GM06990 (cell line): ENCODE results near the gene XCR1.
"Not testable (repeated sequence)": the region's sequence is repeated elsewhere in the genome, so short reads cannot be mapped to it uniquely, and the experiment has no call there.

Experiments
- DNase-seq: peaks from one replicate; pipeline ENCODE4 v3.0.0-alpha.2; 2011; ENCODE audit not compliant: insufficient read length; ENCODE audit errors: extremely low read depth
- H3K27me3 ChIP-seq: replicated peaks from 2 replicates; pipeline ENCODE4 v1.6.0; 2011; ENCODE audit warnings: low read length; ENCODE audit not compliant: control insufficient read depth, insufficient read depth
- H3K36me3 ChIP-seq: 2 replicates; pipeline ENCODE4 v1.5.1; 2011; ENCODE audit warnings: low read length; ENCODE audit not compliant: control insufficient read depth, insufficient read depth
- H3K4me3 ChIP-seq: replicated peaks from 2 replicates; pipeline ENCODE4 v1.5.1; 2011; ENCODE audit warnings: low read depth, mild to moderate bottlenecking, control low read depth, low read length
- CTCF ChIP-seq: IDR thresholded peaks from 2 replicates; pipeline ENCODE4 v1.5.1; 2011; ENCODE audit warnings: low read length, control low read depth, mild to moderate bottlenecking, inconsistent platforms; ENCODE audit not compliant: insufficient read depth, poor library complexity, severe bottlenecking

XCR1 gene

DNA sequence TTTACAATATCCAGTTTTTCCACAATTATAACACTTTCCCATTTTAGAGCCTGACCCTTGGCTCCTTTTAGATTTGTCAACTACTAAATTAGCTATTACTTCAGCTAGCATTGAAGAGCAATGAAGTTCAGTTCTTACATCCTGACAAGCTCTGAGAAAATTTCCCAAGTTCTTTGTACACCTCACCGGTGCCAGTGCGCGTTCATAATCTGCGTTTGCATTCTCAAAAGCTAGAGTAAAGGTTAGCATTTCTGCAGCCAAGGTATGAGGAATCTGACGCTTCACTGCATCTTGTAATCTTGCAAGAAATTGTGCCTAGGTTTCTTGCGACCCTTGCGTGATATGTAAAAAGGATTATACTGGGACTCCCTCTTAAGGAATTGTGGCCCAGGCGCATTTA lies 25.2 kb upstream of the XCR1 start:
- Histone ChIP-seq H3K4me3 (no peak overlapping the region), H3K27me3 (no peaks in the 10 kb centered on the region), H3K36me3 (no peaks in the 10 kb centered on the region)
- no peak for TF ChIP-seq CTCF
- no peak for DNase-seq

DNA sequence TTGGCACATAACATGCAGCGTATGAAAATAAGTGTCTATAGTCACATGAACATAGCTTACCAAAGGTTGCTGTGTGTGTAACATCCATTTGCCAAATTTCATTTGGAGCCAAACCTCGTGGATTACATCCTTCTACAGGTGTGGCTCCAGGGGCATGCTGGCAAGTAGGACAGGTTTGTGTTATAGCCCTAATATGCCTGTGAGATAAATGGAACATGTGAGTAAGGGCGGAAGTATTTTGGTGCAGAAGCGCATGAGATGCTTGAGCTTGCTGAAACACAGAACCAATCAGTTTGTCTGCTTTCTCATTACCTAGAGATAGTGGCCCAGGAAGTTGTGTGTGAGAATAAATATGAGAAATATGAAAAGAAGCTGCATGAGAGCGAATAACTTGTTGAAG lies 21.8 kb upstream of the XCR1 start:
- no peak for TF ChIP-seq CTCF
- Histone ChIP-seq H3K4me3 (no peak overlapping the region), H3K27me3 (no peaks in the 10 kb centered on the region), H3K36me3 (no peaks in the 10 kb centered on the region)
- no peak for DNase-seq

- H3K36me3 ChIP-seq, DNase-seq, H3K4me3 ChIP-seq, H3K27me3 ChIP-seq: not testable (repeated sequence)
Observed at GRCh38 chr3:46046231-46046630, 18.9 kb upstream of the XCR1 start.

GRCh38 chr3:46038916-46039315 lies 11.6 kb upstream of the XCR1 start:
- no peak for TF ChIP-seq CTCF
- Histone ChIP-seq H3K27me3 (no peaks in the 10 kb centered on the region), H3K36me3 (no peaks in the 10 kb centered on the region), H3K4me3 (no peak overlapping the region)
- no peak for DNase-seq

GRCh38 chr3:46038071-46038470 lies 10.8 kb upstream of the XCR1 start:
- DNase-seq, H3K36me3 ChIP-seq, H3K4me3 ChIP-seq, H3K27me3 ChIP-seq: not testable (repeated sequence)

DNA sequence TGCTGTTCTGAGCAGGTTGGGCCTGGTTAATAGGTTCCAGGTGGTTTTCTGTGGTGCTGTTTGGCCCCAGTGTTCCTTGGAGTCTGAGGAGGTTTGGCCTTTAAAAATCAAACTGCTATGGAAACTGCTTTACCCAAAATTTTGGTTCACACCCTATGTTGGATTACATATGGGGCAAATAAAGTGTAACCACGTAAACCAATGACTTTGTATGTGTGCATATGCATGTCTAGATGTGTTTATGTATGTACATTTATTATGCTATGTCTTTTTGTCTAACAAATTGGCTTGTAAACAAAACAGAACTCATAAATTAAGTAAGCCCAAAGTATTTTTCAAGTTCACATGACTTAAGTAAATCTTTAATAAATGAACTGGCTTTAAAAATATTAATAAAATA lies 8.9 kb upstream of the XCR1 start:
- no peak for TF ChIP-seq CTCF
- Histone ChIP-seq H3K36me3 (no peaks in the 10 kb centered on the region), H3K27me3 (no peaks in the 10 kb centered on the region), H3K4me3 (no peak overlapping the region)
- DNase-seq, result no peak

GRCh38 chr3:46031747-46032146 lies 4.5 kb upstream of the XCR1 start:
- H3K36me3 ChIP-seq, result no peaks in the 10 kb centered on the region
- no peak for TF ChIP-seq CTCF
- no peaks in the 10 kb centered on the region for H3K27me3 ChIP-seq
- no peak for DNase-seq
- H3K4me3 ChIP-seq, result no peak overlapping the region
